NT2/D1 (cell line): ENCODE measurements around the gene UTP4.

ENCODE experiments used
- DNase-seq: peaks from one replicate; pipeline ENCODE4 v3.0.0-alpha.2; 2011; ENCODE audit warnings: low read depth, low spot score
- H3K27me3 ChIP-seq: 2 replicates; pipeline ENCODE4 v1.6.0; 2011; ENCODE audit warnings: mild to moderate bottlenecking; ENCODE audit not compliant: insufficient read length, insufficient read depth
- H3K36me3 ChIP-seq: 2 replicates; pipeline ENCODE4 v1.6.1; 2011; ENCODE audit warnings: mild to moderate bottlenecking, low read length, mixed read lengths; ENCODE audit not compliant: insufficient read depth, insufficient read length
- H3K4me1 ChIP-seq: 2 replicates; pipeline ENCODE4 v1.5.1; 2011; ENCODE audit not compliant: insufficient read depth, insufficient read length
- H3K4me3 ChIP-seq: 2 replicates; pipeline ENCODE4 v1.5.1; 2011; ENCODE audit warnings: low read depth; ENCODE audit not compliant: insufficient read length
- H3K9ac ChIP-seq: 2 replicates; pipeline ENCODE4 v1.6.0; 2011; ENCODE audit warnings: low read depth; ENCODE audit not compliant: insufficient read length
- H3K9me3 ChIP-seq: 2 replicates; pipeline ENCODE4 v1.5.1; 2011; ENCODE audit warnings: mild to moderate bottlenecking, low read length; ENCODE audit not compliant: insufficient read depth
- SUZ12 ChIP-seq: IDR thresholded peaks from 2 replicates; pipeline ENCODE4 v1.6.1; 2011; ENCODE audit not compliant: insufficient read length, insufficient read depth; ENCODE audit errors: extremely low read depth
- YY1 ChIP-seq: IDR thresholded peaks from 2 replicates; pipeline ENCODE4 v1.6.1; 2011; ENCODE audit not compliant: insufficient read length, insufficient read depth
- ZNF274 ChIP-seq: IDR thresholded peaks from 2 replicates; pipeline ENCODE4 v1.6.1; 2011; ENCODE audit warnings: mild to moderate bottlenecking, low read depth, low read length

Gene UTP4

DNA sequence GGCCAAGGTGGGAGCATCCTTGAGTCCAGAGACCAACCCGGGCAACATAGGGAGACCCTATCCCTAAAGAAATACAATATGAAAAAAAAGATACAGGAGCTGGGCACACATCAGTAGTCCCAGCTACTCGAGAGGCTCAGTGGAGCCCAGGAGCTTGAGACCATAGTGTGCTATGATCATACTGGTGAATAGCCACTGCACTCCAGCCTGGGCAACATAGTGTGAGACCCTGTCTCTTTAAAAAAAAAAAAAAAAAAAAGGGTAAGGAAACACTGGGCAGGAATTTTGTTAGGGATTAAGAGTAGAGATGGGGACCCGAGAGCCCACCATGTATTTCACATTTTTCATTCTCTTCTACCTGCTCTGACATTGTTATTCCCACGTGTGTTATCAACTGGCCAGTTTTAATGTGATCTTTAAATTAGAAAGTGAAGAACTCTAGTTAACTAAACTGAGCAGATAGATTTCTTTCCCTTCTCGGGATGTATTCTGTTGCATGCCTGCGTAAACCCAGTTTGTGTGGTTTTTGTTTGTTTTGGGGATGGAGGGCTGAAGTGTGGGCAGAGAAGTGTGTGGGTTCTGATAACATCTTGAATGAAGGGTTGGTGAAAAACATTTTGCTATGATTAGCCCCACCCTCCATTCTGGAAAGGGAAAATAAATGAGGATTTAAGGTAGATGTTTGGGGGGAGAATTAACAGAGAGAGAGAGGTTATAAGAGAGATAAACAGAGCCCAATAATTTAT is 37.3 kb downstream of the UTP4 start:
- no peak overlapping the region for H3K4me3 ChIP-seq
- no peak for DNase-seq
- no peaks in the 10 kb centered on the region for H3K9me3 ChIP-seq
- H3K4me1 ChIP-seq = no peaks in the 10 kb centered on the region
- no peaks in the 10 kb centered on the region for H3K27me3 ChIP-seq
- H3K36me3 ChIP-seq = peaks cover 67% of the 10 kb centered on the region
- H3K9ac ChIP-seq = no peak overlapping the region
- TF ChIP-seq ZNF274 (no peak), YY1 (no peak), SUZ12 (no peak)

DNA sequence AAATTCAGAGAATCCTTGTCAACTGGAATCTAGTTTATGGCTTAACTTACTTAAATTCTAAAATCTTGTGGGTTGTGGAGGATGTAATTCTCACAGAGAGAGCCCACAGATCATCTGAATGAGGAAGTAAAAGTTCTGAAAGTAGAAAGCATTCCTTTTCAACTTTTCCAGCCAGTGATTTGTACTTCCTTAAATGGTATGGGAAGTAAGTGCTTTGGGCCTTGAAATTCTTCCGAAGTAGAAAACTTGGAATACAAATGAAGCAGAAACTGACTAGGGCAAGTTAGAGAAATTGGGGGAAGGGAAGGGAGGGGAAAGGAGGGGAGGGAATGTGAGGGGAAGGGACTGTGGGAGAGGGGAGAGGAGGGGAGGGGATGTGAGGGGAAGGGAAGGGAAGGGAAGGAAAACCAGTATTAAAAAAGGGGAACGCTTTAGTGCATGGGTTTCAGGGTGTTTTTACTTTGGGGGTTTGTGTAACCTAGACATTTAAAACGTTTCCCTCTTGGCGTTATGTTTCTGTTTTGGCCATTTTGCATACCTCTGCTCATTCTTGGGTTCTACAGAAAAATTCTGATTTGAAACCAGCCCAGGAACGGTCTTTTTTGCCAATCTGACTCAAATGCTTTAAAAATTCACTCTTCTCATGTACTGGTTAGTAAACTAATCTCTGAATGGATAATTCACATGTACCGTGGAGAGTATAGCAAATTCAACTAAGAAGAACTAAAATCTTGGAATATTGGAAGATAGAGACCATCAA is 39.1 kb downstream of the UTP4 start:
- no peaks in the 10 kb centered on the region for H3K27me3 ChIP-seq
- no peak overlapping the region for H3K4me3 ChIP-seq
- TF ChIP-seq ZNF274 = no peak
- TF ChIP-seq SUZ12 = no peak
- TF ChIP-seq YY1 = no peak
- DNase-seq = no peak
- H3K4me1 ChIP-seq = no peaks in the 10 kb centered on the region
- no peaks in the 10 kb centered on the region for H3K9me3 ChIP-seq
- H3K9ac ChIP-seq = no peak overlapping the region
- H3K36me3 ChIP-seq = peaks cover 56% of the 10 kb centered on the region

DNA sequence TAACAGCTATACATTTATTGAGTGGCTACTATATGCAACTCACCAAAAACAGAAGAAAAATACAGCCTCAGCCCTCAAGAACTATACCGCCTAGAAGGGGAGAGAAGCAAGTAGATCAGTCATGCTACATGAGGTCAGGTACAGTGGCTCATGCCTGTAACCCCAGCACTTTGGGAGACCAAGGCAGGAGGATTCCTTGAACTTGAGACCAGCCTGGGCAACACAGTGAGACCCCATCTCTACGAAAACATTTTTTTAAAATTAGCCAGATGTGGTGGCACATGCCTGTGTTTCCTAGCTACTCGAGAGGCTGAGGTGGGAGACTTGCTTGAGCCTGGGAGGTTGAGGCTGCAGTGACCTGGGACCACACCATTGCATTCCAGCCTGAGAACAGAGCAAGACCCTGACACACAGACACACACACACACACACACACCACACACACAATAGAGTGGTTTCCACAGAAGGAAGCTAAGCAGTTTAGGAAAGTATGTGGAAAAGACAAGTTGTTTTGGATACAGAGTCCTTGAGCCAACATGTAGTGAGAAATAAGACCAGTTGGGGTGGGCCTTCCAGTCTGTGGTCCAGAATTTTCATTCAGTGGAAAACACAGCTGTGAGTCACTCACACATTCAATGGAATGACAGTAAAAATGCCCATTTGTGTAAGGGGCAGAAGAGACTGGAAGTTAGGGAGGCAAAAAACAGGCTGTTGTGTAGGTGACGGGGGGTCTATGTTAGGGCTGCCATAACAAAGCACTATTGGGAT is 43.8 kb downstream of the UTP4 start:
- no peaks in the 10 kb centered on the region for H3K9me3 ChIP-seq

DNA sequence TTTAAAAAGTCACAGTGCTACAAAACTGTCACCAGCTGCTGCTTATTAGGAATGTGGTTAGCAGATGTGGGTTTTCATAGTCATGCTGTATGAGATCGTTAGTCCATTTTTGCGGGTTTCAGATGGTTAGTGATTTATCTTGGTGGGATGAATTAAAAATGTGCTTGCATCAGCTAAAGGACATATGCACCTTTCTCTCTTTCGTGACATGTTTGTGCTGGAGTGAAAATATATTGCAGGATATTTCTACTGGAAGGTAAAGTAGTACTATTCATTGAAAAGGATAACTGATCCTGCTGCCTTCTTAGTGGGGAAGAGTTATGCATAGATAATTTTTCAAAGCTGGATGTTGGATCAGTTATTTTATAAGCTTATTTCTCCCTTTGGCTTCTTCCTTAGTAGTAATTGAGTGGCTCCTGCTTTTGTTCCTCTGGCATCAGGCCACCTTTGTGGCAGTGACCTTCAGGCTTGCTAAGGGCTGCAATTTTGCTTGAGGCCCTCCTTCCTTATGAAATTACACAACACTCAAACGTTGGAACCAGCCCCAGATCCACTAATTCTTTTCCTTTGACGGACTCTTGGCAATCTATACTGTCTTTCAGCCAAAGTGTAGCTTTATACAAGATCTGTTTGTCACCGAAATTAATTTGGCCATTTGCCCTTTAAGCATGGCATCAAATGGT is 47.0 kb downstream of the UTP4 start:
- TF ChIP-seq SUZ12 (no peak), ZNF274 (no peak), YY1 (no peak)
- Histone ChIP-seq H3K27me3 (no peaks in the 10 kb centered on the region), H3K9me3 (no peaks in the 10 kb centered on the region), H3K4me3 (no peak overlapping the region), H3K9ac (no peak overlapping the region), H3K4me1 (no peaks in the 10 kb centered on the region), H3K36me3 (peaks cover 8% of the 10 kb centered on the region)
- no peak for DNase-seq

More for the DNA sequence above, 43.8 kb downstream of the UTP4 start:
- no peak for TF ChIP-seq YY1
- no peak for TF ChIP-seq ZNF274
- no peak for TF ChIP-seq SUZ12
- DNase-seq = no peak
- Histone ChIP-seq H3K36me3 (peaks cover 18% of the 10 kb centered on the region), H3K4me1 (no peaks in the 10 kb centered on the region), H3K9ac (no peak overlapping the region), H3K4me3 (no peak overlapping the region), H3K27me3 (no peaks in the 10 kb centered on the region)

DNA sequence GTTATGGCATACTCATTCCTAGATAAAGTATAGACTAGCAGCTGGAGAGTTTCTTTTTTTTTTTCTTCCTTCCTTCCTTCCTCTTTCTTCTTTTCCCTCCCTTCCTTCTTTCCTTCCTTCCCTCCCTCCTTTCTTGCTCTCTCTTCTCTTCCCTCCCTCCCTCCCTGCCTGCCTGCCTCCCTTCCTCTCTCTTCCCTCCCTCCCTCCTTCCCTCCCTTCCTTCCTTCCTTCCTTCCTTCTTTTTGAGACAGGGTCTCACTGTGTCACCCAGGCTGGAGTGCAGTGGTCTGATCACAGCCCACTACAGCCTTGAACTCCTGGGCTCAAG is 47.5 kb downstream of the UTP4 start:
- no peak for DNase-seq
- Histone ChIP-seq H3K27me3 (no peaks in the 10 kb centered on the region), H3K36me3 (peaks cover 6% of the 10 kb centered on the region), H3K4me3 (no peak overlapping the region), H3K9ac (no peak overlapping the region), H3K9me3 (no peaks in the 10 kb centered on the region), H3K4me1 (no peaks in the 10 kb centered on the region)
- TF ChIP-seq ZNF274 (no peak), YY1 (no peak), SUZ12 (no peak)

DNA sequence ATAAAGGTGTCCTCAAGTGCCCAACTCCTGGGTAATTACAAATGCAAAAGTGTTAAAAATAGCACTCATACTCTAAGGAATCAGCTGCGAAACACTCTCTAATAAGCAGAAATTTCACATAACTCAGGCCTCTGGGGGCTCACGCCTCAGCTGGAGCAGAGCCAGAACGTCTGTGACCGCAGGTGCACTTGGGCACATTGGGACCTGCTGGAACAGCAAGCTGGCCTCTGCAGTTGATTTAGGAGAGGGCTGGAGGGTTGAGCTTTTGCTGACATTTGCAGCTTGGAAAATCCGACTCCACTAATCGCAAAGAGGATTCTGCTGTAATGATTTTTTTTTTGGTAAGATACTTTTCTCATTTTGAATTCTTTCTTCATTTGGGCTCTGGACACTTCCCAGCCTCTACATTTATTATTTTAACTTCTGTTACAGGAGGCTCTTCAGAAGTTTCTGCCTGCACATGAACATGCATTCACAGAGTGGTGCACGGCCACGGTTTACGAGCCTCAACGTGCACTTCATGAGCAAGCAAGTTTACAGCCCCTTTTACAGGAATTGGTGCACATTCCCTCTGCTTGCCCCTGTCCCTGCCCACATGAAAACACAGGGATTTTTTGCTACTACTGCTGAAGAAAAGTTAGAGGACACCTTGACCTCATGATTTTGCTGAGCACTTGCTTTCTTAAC is 50.4 kb downstream of the UTP4 start:
- Histone ChIP-seq H3K9ac (no peak overlapping the region), H3K27me3 (no peaks in the 10 kb centered on the region), H3K4me1 (peaks cover 3% of the 10 kb centered on the region), H3K4me3 (no peak overlapping the region), H3K36me3 (no peaks in the 10 kb centered on the region), H3K9me3 (no peaks in the 10 kb centered on the region)
- DNase-seq = no peak
- TF ChIP-seq ZNF274 = no peak
- no peak for TF ChIP-seq YY1
- TF ChIP-seq SUZ12 = no peak
